ENCODE data around the gene SARNP.

Gene SARNP

DNA sequence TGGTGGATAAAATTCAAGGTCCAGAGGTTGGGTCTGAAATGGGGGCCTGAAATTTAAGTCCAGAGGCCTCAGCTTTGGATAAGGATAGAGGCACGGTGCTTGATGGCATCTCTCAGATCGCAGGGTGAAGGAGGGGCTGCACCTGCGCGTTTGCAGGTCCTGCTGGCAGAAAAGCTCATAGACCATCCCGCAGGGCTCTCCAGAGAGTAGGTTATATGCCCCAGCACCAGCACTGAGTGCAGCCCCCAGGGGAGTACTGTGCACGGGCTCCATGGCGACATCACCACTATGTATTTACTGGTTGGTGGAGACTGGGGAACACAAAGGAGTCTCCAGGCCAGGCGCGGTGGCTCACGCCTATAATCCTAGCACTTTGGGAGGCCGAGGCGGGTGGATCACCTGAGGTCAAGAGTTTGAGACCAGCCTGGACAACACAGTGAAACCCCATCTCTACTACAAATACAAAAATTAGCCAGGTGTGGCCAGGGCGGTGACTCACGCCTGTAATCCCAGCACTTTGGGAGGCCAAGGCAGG lies 84.4 kb downstream of the SARNP start:
- TF ChIP-seq, protein P1, sequence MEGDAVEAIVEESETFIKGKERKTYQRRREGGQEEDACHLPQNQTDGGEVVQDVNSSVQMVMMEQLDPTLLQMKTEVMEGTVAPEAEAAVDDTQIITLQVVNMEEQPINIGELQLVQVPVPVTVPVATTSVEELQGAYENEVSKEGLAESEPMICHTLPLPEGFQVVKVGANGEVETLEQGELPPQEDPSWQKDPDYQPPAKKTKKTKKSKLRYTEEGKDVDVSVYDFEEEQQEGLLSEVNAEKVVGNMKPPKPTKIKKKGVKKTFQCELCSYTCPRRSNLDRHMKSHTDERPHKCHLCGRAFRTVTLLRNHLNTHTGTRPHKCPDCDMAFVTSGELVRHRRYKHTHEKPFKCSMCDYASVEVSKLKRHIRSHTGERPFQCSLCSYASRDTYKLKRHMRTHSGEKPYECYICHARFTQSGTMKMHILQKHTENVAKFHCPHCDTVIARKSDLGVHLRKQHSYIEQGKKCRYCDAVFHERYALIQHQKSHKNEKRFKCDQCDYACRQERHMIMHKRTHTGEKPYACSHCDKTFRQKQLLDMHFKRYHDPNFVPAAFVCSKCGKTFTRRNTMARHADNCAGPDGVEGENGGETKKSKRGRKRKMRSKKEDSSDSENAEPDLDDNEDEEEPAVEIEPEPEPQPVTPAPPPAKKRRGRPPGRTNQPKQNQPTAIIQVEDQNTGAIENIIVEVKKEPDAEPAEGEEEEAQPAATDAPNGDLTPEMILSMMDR (IDR thresholded peaks at IDR 0.05; ENCODE audit: low read depth, low read length), result no peak

DNA sequence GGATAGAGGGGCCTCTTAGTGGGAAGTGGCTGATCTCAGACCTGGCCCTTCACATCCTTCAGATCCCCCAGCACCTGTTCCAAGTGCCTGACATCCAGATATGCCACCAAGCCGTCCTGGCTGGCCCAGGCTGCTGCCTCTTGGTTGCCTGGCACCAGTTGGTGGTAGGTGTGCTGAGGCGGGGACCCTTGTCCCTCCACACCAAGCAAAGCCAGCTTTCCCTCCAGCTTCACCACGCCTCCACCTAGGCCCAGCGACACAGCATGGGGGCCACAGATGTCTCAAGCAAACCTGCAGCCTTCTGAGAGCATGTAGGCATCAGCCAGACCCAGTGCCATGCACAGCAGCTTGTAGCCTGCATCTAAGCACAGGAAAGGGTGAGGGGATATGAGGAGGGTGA lies 85.2 kb downstream of the SARNP start:
- TF ChIP-seq, protein P1 (IDR thresholded peaks at IDR 0.05; ENCODE audit: low read depth, low read length), result no peak
- no peak for DNase-seq (ENCODE audit: extremely low read depth, low read depth)

More for the DNA sequence above, 84.4 kb downstream of the SARNP start:
- no peak for DNase-seq (ENCODE audit: extremely low read depth, low read depth)

DNA sequence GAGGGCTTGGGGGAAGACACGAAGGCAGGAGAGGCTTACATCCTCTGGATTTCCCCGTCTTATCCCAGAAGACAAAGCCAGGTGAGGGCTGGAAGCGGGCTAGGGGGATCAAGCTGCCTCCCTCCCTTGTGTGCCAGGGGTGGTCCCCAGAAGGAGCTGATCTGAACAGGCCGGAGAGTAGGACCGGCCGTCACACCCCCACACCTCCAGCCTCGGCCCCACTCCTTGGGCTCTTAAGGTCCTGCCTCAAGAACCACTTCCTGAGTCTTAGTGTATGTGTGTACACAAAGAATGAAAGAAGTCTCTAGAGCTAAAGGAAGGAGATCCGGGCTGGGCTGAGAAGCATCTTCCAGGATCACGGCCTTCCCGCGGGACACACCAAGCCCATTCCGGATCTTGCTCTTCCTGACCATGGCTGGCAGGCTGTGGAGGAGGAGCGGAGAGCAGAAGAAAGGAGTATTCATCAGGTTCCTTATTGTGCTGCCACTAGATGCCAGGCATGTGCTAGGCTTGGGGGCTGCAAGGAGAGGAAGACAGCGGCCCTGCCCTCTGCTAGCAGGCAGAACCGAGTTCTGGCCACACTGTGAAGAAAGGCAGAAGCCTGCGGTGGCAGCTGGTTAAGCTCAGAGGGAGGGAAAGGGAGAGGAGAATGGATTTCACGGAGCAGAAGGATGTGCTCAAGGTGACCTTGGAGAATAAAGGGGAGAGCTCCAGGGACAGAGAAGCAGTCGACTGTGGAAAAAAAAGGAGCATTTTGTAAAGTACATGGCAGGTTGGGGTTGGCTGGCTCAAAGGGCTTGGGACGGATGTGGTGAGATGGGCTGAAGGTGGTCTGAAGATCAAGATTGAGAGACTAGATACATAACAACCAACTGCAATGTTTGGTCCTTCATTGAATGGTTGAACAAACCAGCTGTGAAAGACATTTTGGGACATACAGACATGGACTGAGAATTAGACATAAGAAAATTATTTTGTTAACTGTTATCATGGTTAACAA lies 87.4 kb downstream of the SARNP start:
- TF ChIP-seq, protein P1 (IDR thresholded peaks at IDR 0.05; ENCODE audit: low read depth, low read length), result no peak; the same call in 1 of the 2 replicates
- DNase-seq (ENCODE audit: extremely low read depth, low read depth), result no peak

DNA sequence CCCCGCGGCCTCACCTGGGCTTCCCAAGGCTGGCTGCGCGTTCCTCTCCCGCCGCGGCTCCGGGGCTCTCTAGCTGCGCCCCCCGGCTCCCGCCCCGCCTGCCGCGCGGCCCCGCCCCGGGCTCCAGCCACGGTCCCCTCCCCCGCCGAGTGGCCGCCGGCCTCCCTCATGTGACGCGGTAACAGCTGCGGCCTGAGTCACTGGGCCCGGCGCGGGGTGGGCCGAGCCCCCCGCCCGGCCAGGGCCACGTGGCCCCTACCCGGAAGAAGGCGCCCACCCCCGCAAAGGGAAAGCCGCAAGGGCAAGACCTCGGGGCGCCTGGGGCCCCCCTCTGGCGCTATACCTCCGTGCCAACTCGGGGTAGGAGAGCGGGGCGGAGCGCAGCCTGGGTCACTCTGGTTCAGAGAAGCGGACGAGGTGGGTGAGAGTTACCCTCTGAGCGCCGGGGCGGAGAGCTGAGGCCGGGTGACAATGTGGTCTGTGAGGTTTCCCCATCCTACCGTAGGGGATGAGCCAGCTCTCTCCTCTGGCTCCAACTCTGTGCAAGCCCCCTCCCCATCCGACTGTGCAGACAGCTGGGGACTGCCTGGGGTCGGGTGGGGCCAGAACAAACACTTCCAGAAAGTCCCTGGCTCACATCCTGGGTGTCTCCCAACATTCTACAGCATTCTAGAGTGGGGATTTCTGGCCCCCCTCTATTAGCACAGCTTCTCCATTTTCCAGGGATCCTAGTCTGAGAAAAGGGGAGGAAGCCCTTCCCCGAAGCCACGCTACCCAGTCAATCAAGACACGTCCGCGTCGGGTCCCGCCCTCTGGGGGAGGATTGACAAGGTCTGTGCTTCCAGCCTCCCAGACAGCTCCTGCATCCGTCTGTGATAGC lies 88.3 kb downstream of the SARNP start, which contains the start of gene CD63:
TSS of gene CD63 (minus strand) at position 71 of the 880 bp plus-strand sequence. CDS start 668 bp downstream, outside the sequence.
- TF ChIP-seq, protein P1 (IDR thresholded peaks at IDR 0.05; ENCODE audit: low read depth, low read length), result no peak
- no peak for DNase-seq (ENCODE audit: extremely low read depth, low read depth)

DNA sequence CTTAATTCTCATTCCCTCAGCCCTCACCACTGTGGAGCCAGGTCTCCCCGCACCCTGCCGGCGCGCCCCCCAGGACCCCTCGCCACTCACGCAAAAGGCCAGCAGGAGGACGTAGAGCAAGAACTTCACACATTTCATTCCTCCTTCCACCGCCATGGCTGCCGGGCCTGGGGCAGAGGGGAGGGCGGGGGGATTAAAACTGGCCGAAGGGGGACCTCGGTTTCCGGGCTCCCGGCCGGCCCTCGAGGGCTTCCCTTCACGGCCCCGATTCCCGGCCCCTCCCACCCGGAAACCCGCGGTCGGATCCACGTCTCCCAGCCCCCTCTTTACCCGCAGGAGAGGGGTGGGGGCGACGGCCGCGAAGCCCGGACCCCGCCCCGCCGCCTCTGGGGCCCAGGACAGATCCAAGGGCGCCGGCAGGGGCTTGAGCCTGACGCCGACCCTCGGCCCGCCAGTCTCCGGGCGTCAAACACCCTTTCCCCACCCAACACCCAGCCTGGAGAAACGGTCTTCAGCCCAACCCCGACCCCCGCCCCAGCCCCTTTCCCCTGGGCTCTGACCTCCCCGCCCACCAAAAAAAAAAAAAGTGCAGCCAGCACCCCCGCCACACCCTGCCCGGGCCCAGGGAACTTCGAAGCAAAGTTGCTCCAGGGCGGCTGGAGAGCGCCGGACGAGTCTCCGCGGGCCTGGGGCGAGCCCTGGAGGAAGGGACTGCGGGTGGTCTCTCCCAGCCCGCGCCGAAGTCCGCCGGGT lies 89.2 kb downstream of the SARNP start:
- no peak for DNase-seq (ENCODE audit: extremely low read depth, low read depth)
- TF ChIP-seq, protein P1 (IDR thresholded peaks at IDR 0.05; ENCODE audit: low read depth, low read length), result no peak

DNA sequence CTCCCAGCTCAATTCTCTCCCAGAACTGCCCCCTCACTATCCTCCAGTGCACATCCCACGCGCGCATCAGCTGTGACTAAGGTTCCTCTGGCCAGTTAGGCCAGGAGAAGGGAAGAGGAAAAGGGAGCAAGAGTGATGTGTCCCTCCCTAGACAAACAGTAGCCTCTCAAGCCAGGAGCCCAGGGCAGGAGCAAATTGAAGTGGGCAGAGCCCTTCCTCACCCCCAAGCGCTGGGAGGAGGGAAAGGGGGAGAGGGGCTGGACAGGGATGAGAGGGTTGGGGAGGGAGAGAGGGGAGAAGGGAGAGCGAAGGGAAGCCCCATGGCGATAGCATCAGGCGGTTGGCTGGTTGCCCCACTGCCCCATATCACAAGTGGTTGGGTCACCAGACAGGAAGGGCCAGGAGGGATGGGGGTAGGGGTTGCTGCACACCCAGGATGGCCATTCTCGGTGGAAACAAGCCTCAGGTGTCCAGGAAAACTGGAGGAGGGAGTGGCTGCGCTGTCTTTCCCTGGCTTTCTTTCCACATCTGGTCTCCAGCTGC lies 89.8 kb downstream of the SARNP start:
- no peak for DNase-seq (ENCODE audit: extremely low read depth, low read depth)
- TF ChIP-seq, protein P1 (IDR thresholded peaks at IDR 0.05; ENCODE audit: low read depth, low read length), result no peak
